Measurements from ENCODE around the gene SLC38A11.

Gene SLC38A11

DNA sequence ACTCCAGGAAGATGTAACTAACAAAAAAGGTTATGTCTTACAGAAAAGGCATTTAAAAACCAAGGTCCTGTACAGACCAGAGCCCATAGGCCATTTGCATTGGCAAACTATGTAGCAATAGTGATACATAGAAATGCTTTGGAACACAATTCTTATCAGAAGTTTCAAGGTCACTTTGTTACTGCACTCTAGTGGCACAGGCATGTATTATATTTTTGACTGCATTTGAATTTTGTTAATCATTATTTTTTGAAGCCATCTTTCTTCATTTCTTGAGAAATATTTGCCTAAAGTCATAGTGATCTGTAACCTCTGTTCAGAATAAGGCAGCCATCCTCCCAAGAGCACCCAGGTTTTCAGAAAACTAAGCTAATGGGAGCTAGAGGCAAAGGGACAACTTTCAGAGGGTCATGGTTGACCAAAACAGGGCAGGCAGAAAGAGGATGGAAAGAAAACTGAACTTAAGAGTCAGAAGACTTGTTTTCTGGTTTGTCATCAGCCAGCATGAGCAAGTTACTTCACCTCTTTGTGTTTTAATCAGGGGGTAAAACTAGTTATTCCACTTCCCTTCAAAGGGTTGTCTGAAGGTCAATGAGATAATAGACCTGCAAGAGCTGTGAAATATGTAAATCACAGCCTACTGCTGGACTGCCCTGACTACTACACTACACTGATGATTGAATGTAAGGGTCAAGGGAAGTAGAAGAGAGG lies 41.5 kb downstream of the SLC38A11 start:
- DNase-seq (ENCODE audit: low read depth): no peak

DNA sequence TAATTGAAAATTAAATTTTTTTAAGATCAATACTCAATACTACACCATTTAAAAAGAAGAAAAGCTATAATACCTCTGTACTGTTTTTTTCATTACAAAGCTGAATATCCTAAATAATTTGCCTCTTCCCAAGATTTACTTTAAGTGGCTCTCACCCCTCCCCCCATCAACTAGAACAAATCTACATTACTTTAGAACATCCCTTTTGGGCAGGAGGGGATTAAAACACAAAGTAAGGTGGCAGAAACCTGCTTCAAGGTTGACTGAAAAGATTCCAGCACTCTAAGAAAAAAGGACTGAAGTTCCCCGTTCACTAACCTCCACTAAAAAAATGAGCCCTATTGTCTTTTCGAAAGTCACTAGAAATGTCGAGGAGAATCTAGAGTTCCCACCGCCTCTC lies 42.3 kb downstream of the SLC38A11 start:
- DNase-seq (ENCODE audit: low read depth): no peak

DNA sequence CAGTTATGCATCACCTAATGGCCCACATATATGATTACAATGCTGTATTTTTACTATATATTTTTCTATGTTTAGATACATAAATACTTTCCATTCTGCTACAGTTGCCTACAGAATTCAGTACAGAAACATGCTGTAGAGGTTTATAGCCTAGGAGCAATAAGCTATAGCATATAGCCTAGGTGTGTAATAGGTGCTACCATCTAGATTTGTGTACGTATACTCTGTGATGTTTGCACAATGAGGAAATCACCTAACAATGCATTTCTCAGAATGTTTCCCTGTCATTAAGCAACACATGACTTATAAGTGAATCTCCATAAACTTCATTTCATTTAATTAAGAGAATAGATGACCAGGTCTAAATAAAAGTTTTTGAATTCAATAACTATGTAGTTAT lies 43.5 kb downstream of the SLC38A11 start:
- DNase-seq (ENCODE audit: low read depth): no peak

DNA sequence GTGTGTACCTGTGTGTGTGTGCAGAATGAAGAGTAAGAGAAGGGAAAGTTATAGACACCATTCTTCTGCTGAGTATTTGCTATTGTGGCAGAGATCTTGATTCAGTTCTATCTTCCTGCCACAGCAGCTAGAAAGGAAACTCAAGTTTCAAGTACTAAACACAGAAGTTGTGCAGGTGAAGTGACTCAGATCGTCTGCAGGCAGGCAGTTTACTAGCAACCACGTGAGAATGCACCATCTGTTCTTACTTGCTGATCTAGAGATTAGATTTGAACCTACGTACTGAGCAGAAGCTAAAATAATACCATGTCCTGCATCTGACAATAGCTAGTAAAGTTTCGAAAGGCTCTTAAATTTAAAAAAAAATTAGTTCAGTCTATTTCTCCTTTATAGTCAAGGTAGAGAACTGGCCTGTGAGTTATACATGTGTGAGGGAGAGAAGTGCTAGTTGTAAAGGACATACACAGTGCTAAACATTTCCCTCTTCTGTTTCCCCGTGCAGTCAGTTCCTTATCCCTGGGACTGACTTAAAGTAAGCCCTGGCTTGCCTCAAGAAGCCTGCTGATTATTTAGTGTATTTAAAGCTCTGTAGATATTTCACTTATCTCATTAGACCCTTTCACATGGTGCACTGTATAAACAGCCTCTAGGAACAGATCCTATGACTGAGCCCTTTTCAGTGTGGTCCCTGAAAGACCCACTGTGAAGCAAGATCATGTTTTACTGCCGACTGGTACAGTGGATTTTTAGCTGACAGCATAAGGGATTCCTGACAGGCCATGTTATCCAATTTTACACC lies 45.0 kb downstream of the SLC38A11 start:
- DNase-seq (ENCODE audit: low read depth): no peak

DNA sequence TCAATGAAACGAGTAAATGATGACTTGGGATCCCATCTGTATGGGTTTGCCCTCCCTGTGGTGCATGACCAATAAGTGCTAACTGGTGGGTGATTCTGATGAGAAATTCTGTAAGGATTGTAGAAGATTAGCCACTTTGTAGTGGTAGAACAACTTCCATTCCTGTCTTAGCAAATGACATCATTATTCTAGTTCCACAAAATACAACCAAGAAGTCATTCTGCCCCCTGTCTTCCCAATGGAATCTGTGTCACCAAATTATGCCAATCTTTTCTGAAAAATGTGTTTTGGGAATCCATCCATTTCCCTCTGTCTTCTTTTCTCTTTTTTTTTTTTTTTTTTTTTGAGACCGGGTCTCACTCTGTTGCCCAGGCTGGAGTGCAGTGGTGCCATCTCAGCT lies 48.4 kb downstream of the SLC38A11 start:
- no peak for DNase-seq (ENCODE audit: low read depth)

DNA sequence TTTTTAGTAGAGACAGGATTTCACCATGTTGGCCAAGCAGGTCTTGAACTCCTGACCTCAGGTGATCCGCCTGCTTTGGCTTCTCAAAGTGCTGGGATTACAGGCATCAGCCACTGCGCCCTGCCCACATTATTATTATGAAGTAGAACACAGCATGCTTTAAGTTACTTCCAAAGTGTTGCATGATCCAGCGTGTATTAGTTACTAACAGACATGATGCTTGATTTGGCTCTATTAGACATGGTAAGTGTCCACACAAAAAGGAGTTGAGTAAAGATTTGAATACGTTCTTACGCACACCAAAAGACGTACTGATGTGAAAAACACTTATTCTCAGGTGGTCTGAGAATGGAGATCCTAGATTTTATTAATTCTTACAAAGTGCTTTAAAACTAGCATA lies 50.0 kb downstream of the SLC38A11 start:
- no peak for DNase-seq (ENCODE audit: low read depth)

DNA sequence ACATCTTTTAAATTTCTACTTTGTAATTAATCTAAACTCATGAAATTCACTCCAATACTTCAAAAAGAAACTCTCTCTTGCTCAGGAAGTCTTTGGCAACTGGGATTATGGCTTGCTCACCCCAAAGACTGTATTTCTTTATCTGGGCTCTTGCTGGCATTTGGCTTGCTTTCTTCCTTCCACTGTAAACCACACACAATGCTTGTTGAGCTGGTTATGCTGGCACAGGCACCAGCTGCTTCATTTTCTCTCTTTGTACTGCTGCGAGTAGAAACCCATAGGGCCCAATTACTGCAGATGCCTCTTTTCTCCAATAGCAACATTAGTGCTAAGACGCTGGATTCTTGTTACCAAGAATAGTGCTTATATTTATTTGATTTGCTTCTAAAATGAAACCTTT lies 51.4 kb downstream of the SLC38A11 start:
- no peak for DNase-seq (ENCODE audit: low read depth)

DNA sequence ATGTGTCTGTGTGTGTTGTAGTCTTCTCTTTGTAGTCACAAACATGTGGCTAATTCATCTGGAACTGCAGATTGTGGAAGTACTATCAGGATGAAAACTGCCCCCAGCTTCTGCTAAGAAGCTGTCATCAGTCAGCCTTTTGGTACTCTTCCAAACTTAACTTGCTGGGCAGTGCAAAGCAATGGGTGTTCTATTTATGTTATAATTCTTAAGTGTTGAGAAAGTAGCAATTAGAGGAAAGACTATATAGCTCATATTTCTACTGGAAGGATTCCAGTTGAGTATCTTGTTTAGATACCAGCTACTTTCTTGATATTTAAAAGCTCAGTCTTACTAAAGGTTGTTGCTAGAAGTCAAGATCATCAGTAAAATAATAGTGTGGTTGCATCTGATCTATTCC lies 52.1 kb downstream of the SLC38A11 start:
- DNase-seq (ENCODE audit: low read depth): no peak

DNA sequence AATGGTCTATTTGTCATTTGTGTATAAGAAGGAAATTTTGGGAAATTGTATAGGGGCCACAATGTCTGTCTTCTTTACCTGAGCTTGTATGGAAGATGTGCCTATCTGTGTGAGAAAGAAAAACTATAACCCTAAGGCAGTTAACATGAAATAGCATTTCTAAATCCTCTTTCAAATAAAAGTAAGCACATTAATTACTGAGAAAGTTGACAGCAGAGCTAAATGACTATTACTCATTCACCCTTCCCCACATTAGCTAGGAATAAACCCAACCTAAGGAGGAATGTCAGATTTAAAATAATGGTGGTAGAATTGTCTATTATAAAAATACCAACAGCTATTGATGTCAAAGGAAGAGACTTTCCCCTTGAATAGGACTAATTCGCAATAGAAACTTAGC lies 56.2 kb downstream of the SLC38A11 start:
- no peak for DNase-seq (ENCODE audit: low read depth)

DNA sequence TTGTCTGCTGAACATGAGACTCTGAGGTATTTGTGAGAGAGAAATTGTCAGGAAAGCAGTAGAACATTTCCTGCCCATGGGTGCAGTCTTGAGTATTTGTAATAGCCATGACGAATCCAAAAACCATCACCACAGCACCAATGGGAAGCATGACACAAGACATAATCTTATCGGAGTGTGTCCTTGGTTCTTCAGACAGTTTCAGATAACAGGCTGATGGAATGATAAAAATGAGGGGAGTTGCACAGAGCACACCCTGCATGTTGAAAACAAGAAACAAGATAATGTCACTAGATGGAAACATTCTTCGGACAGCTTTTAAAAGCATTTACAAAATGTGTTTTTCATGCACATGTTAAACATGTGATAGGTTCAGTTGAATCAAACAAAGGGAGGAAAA lies 56.9 kb downstream of the SLC38A11 start:
- no peak for DNase-seq (ENCODE audit: low read depth)

DNA sequence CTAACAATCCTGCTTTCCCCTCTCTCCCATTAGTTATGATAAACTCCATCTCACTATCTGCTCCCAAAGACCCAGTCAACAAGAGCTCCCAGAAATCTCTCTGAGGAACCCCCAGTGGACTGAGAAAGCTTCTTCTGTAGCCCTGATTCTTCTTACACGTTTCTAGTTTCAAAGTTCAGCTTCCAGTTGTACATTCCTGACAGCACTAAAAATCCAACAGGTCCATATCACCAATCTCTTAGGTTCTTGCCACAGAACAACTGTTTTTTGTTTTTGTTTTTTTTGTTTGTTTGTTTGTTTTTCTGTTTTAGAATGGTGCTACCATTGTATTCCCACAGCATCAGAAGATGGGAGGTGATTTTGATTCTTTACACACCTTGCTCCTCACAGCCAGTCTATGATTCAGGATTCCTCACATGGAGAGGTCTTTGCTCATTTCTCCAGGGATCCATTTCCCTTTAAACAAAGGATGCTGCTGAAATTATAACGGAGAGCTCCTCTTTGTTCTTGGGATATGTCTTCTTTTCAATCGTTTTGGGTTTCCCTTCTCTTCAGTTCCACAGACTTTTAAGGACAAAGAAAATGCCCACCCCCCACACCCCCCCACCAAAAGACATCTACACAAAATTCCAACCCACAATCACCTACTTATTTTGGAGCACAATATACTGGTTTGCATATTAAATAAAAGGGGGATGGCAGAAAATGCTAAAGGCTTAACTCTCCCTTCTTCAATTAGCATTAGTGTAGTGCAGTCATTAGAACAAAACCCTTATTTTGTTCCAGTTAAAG lies 57.7 kb downstream of the SLC38A11 start:
- no peak for DNase-seq (ENCODE audit: low read depth)

DNA sequence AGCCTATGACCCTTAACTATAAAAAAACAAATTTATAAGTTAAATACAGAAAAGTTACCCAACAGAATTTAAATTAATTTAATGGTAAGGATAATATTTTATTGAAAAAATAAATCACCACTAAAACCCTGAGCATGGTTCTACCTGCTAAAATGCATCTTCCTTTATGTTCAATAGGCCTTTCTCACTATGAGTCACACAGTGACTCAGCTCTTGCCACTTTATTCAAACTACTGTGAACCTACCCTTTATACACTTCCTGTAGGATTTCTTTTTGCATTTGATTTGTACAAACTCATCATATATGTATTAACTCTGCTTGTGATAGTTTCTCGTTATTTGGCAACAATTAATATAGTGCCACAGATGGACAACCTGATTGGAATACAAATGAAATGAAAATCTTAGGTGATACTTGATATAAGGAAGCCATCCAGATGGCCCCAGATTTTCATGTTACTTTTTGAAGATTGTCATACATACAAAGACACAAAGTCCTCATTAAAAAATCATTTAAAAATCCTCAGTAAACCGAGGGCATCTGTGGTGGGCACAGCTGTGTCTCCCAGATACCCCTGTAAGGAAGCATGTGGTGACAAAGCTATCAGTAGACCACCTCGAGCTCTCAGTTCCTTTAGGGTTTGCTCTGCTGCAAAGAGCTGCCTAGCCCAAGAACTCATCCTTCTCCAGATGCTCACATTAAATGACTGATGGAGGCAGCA lies 58.5 kb downstream of the SLC38A11 start:
- DNase-seq (ENCODE audit: low read depth): no peak

DNA sequence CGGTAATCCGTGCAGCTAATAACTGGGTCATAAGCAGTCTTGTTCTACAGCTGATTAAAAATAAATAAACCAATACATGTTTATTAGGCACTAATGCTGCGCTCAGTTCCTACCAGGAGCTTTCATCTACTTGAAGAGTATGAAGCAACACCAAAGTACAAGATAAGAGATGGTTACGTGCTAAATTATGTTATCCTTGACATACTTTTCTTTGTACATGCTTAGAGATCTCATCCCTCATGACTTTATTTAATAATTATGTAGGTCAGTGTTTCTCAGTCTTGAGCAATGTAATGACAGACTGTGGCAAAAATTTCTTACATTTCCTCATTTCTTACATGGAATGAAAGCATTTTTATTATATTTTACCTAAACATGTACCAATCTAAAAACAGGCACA lies 59.1 kb downstream of the SLC38A11 start:
- no peak for DNase-seq (ENCODE audit: low read depth)

DNA sequence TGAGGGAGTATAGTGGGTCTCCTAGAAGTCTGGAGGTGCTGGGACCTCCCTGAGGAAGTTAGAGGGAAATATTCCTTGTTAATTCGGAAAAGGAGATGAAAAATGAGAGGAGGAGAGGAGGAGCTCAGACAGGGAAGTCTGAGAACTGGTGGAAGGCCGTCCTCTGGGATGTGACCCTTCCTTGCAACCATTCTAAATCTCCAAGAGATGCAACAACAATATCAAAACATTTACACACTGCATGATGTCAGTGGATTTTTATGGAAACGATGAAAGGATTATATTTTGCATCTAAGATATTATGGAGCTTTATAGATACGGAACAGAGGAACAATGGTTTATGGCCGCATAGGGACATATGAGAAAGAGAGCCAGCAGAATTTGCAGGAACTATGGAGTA lies 63.9 kb downstream of the SLC38A11 start:
- no peak for DNase-seq (ENCODE audit: low read depth)

DNA sequence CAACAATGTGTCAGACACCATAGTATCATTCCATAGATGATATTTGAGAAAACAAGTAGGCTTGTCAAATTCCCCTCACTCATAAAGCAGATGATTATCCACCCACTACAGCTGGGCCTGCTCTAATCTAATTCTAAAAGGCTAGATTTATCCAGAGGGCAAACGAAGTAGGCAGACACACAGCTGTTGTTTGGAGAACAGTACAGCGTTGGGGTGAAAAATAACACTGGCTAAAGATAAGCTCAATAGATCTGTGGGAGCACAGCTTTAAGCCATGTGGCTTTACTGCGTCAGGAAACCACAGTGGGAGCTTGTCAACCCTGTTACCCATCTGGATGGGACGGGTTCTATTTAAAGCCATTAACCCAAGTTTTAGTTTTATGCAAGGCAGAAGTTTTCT lies 64.8 kb downstream of the SLC38A11 start:
- DNase-seq (ENCODE audit: low read depth): no peak

DNA sequence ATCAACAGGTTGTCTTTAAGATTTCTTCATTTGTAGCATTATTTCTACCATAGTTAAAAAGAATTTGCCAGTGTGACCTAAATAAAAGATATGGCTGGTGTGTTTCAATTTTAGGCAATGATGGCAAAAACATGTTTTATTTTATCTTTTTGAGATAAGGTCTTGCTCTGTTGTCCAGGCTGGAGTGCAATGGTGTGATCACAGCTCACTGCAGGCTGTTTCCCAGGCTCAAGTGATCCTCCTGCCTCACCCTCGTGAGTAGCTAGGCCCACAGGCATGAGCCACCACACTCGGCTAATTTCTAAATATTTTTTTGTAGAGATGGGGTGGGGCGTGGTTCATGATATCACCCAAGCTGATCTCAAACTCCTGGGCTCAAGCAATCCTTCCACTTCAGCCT lies 66.7 kb downstream of the SLC38A11 start:
- no peak for DNase-seq (ENCODE audit: low read depth)

DNA sequence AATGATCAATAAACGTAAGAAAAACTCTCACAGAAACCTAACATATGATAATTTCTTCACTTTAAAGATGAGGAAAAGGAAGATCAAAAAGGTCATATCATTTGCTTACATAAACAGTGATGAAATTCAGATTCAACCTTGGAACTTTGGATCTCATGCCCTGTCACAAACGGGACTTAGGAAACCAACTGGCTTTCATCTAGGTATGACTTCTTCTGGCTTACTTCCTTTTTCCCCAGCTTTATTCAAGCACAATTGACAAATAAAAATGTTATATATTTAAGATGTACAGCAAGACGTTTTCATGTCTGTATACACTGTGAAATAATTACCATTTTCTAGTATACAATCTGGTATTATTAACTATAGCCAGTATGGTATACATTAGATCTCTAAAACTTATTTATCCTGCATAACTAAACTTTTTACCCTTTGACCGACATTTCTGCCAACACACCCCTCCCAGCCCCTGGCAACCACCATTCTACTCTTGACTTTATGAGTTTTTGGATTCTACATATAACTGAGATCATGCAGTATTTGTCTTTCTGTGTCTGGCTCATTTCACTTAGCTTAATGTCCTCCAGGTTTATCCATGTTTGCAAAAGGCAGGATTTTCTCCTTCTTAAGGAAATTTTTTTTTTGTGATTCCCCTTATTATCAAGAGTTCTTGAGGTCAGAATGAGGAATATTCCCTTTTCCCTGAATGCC lies 67.7 kb downstream of the SLC38A11 start:
- DNase-seq (ENCODE audit: low read depth): no peak

DNA sequence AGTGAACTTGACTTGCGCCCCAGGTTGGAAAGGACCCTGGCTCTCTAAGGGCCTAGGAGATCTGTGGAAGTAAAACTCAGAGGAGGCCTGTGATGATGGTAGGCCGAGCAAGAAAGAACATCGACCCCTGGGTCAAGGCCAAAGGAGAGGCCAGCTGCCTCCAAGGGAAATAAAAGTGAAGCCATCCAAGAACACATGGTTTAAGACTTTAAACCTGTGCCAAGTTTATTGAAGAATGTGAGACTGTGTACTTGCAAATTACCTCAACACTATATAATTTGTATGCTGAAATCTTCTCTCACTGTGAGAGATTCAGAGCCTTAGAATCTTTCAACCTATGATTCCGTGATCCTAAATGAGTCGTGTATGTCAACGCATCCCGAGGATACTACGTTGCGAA lies 73.0 kb downstream of the SLC38A11 start:
- DNase-seq (ENCODE audit: low read depth): no peak

DNA sequence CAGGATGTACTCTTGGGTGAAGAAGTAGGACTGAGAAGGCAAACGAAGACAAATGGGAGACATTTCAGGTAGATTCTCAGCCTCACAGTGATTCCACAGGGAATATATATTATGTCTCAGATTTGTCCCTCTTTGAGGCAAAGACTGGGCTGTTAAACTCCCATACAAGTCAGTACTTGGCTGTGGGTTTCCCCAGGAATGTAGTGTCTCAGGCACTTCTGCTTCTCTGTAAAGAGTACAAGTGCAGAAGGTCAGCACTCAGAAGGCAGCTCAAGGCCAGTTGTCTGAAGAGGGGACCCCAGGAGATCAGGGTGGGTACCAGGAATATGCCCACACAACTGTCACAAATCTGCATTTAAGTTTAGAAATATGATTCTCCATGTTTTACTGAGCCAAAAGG lies 73.8 kb downstream of the SLC38A11 start:
- no peak for DNase-seq (ENCODE audit: low read depth)

DNA sequence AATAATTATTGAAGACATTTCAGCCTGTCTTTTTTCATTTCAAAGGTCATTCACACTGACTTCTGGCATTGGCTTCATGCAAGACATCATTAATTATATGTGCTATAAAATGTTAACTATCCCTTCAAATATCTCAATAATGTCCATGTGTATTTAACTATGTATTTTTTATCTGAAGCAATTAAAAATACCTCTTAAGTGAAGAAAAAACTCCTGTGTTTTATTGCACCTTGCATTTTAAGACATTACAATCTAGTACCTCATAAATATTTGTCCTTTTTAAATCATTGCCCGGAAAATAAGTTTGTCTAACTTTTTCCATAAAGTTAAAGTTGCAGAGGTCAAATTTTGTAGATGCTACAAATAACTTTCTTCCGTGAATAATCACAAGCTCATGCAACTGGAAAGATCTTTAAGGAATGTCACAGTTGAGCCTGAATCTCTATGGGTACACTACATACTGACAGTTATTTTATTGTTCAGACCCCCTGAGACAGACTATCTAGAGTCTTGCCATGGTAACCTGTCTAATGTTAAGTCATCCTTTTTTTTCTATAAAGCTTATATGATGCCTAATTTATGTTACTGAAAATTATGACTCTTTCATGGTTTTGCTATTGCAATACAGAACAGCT lies 75.3 kb downstream of the SLC38A11 start:
- DNase-seq (ENCODE audit: low read depth): no peak

DNA sequence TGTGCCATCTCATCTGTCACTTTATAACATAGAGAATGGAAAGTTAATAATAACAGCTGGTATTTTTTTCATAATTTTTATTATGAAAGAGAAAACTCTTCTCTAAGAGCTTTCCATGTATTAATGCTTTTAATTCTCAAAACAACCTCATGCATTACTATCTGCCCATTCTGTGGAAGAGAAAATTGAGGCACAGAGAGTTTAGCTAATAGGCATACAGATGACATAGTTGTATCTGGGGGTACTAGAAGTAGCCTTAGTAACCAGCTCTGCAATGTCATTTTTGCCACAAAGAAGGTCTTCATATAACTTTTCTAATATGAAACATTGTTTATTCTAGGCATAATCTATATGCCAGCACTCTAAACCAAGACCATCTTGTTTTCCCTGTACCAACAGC lies 77.4 kb downstream of the SLC38A11 start:
- DNase-seq (ENCODE audit: low read depth): no peak

All from T-helper 22 cell (primary cell).